IMR-90 (cell line): ENCODE results near the gene BLZF1. TPM values are rescaled to one million over a fixed set of nuclear protein-coding genes. Genes with fewer than 3 reads are reported as not detected.
"Not testable (repeated sequence)": the region's sequence is repeated elsewhere in the genome, so short reads cannot be mapped to it uniquely, and the experiment has no call there.

ENCODE experiments used
- ATAC-seq: fragments of 200-7000 bp; cut with Tn5 transposase; 2 replicates; pipeline ENCODE4 v1.9.1; 2020; ENCODE audit warnings: low read depth, mild to moderate bottlenecking, moderate library complexity
- BruUV-seq: library from RNA; stranded (reverse); fragments of 400-500 nt; replicated peaks from 2 replicates; lab custom pipeline; 2021; lab: Mats Ljungman, UMichigan
- CTCF ChIA-PET: fragments of 300-600 bp; formaldehyde crosslinking; extraction: SDS; loops from one replicate; lab custom pipeline; 2021; ENCODE audit warnings: antibody characterized with exemption; lab: Yijun Ruan, JAX
- POLR2A ChIA-PET: fragments of 300-600 bp; sonication (Branson Sonifier 250); formaldehyde crosslinking; loops from one replicate; lab custom pipeline; 2022; ENCODE audit warnings: antibody characterized with exemption; ENCODE audit not compliant: unreplicated experiment; lab: Charles Lee
- DNase-seq: peaks from one replicate; pipeline ENCODE4 v3.0.0; 2013
- H2AFZ ChIP-seq: replicated peaks from 2 replicates; pipeline ENCODE3; 2013; ENCODE audit warnings: low read length, mild to moderate bottlenecking; ENCODE audit not compliant: poor library complexity
- H2AK5ac ChIP-seq: 2 replicates; pipeline ENCODE4 v1.6.1; 2013; ENCODE audit warnings: low read depth, low read length, inconsistent platforms
- H2AK9ac ChIP-seq: replicated peaks from 2 replicates; pipeline ENCODE3; 2013; ENCODE audit warnings: mild to moderate bottlenecking, low read depth, low read length, moderate library complexity; ENCODE audit not compliant: poor library complexity
- H2BK120ac ChIP-seq: 2 replicates; pipeline ENCODE4 v1.6.1; 2013; ENCODE audit warnings: low read depth, low read length, inconsistent platforms
- H2BK15ac ChIP-seq: 3 replicates; pipeline ENCODE4 v1.6.1; 2013; ENCODE audit warnings: low read depth, low read length, inconsistent platforms
- H2BK20ac ChIP-seq: 2 replicates; pipeline ENCODE4 v1.6.1; 2013; ENCODE audit warnings: low read depth, mild to moderate bottlenecking, inconsistent platforms, low read length, moderate library complexity
- H2BK5ac ChIP-seq: 2 replicates; pipeline ENCODE4 v1.6.1; 2013; ENCODE audit warnings: mild to moderate bottlenecking, low read depth, low read length, inconsistent platforms; ENCODE audit not compliant: poor library complexity, severe bottlenecking
- H3K14ac ChIP-seq: replicated peaks from 2 replicates; pipeline ENCODE4 v1.6.1; 2013; ENCODE audit warnings: low read depth, low read length, inconsistent platforms
- H3K18ac ChIP-seq: 2 replicates; pipeline ENCODE4 v1.6.1; 2013; ENCODE audit warnings: low read depth, low read length, control low read depth
- H3K23ac ChIP-seq: 2 replicates; pipeline ENCODE4 v1.6.1; 2013; ENCODE audit warnings: low read depth, low read length, inconsistent platforms
- H3K27ac ChIP-seq: 2 replicates; pipeline ENCODE4 v1.5.1; 2013; ENCODE audit warnings: mild to moderate bottlenecking, control low read depth, low read length; ENCODE audit not compliant: insufficient read depth
- H3K27me3 ChIP-seq: 2 replicates; pipeline ENCODE4 v1.6.1; 2013; ENCODE audit warnings: low read length; ENCODE audit not compliant: control insufficient read depth, insufficient read depth
- H3K36me3 ChIP-seq: 2 replicates; pipeline ENCODE4 v1.6.1; 2013; ENCODE audit warnings: low read length, mixed read lengths; ENCODE audit not compliant: control insufficient read depth, insufficient read depth
- H3K4ac ChIP-seq: 2 replicates; pipeline ENCODE4 v1.6.1; 2013; ENCODE audit warnings: low read depth, low read length, inconsistent platforms
- H3K4me1 ChIP-seq: 2 replicates; pipeline ENCODE4 v1.6.1; 2013; ENCODE audit warnings: low read length, mixed read lengths; ENCODE audit not compliant: control insufficient read depth, insufficient read depth
- H3K4me2 ChIP-seq: 2 replicates; pipeline ENCODE4 v1.6.1; 2013; ENCODE audit warnings: low read depth, mild to moderate bottlenecking, control low read depth, low read length, moderate library complexity
- H3K4me3 ChIP-seq: 2 replicates; pipeline ENCODE4 v1.5.1; 2013; ENCODE audit warnings: low read depth, mild to moderate bottlenecking, control low read depth, low read length, moderate library complexity; ENCODE audit not compliant: insufficient read depth
- H3K56ac ChIP-seq: 2 replicates; pipeline ENCODE4 v1.6.1; 2013; ENCODE audit warnings: low read length, inconsistent platforms; ENCODE audit not compliant: insufficient read depth; ENCODE audit errors: extremely low read depth
- H3K79me1 ChIP-seq, 2 experiments: 2 replicates each; pipeline ENCODE4 v1.6.1; 2013; ENCODE audit warnings: low read length in 2 of 2, inconsistent platforms in 1 of 2, low read depth in 1 of 2
- H3K9ac ChIP-seq: 2 replicates; pipeline ENCODE4 v1.6.1; 2013; ENCODE audit warnings: low read depth, low read length, control low read depth
- H3K9me1 ChIP-seq: 2 replicates; pipeline ENCODE4 v1.6.1; 2013; ENCODE audit warnings: low read length, inconsistent platforms; ENCODE audit not compliant: insufficient read depth
- H3K9me3 ChIP-seq: 2 replicates; pipeline ENCODE4 v1.6.1; 2013; ENCODE audit warnings: low read length; ENCODE audit not compliant: control insufficient read depth, insufficient read depth
- H4K20me1 ChIP-seq: 2 replicates; pipeline ENCODE4 v1.6.1; 2013; ENCODE audit warnings: low read length, inconsistent platforms; ENCODE audit not compliant: insufficient read depth
- H4K5ac ChIP-seq: 2 replicates; pipeline ENCODE4 v1.6.1; 2013; ENCODE audit warnings: mild to moderate bottlenecking, low read depth, low read length, control low read depth
- H4K8ac ChIP-seq, 2 experiments: 2 replicates each; pipeline ENCODE4 v1.6.1; 2013; ENCODE audit warnings: low read depth in 2 of 2, low read length in 2 of 2, control low read depth in 1 of 2, inconsistent platforms in 1 of 2
- H4K91ac ChIP-seq: 2 replicates; pipeline ENCODE4 v1.6.1; 2013; ENCODE audit warnings: low read depth, low read length, inconsistent platforms; ENCODE audit not compliant: insufficient read depth
- MAFK ChIP-seq: IDR thresholded peaks from 2 replicates; pipeline ENCODE4 v1.6.1; 2012; ENCODE audit warnings: low read depth, low read length, improper control_type of control experiment
- MAZ ChIP-seq: IDR thresholded peaks from 2 replicates; pipeline ENCODE4 v1.6.1; 2012; ENCODE audit warnings: low read depth, mild to moderate bottlenecking, low read length, improper control_type of control experiment, moderate library complexity, borderline replicate concordance
- WGBS, 2 experiments: methylation state at CpG; one replicate each; pipeline versions ENCODE4 v1.1.5 to v1.1.7; 2013; ENCODE audit warnings: missing lambda C conversion rate in 2 of 2; ENCODE audit not compliant: insufficient read length in 1 of 2; ENCODE audit errors: extremely low coverage in 2 of 2; 5-methylcytosine and 5-hydroxymethylcytosine counted together
- dilution Hi-C: fragments of 300-500 bp; cut with HindIII; formaldehyde crosslinking; loops from one replicate; pipeline ENCODE4 v1.14.3; 2018; ENCODE audit warnings: low sequenced_read_pairs; ENCODE audit not compliant: unreplicated experiment
- in situ Hi-C: fragments of 300-500 bp; cut with MboI; formaldehyde crosslinking; loops from 3 replicates; pipeline ENCODE4 v1.14.3; 2019; ENCODE audit warnings: low sequenced_read_pairs, inconsistent platforms, mixed read lengths
- intact Hi-C: fragments of 100-400 bp; cut with micrococcal nuclease; formaldehyde crosslinking; loops from 2 replicates; pipeline ENCODE4 v1.10.0; 2022
- polyA plus RNA-seq, 3 experiments: library from polyadenylated mRNA; depleted of rRNA; stranded (reverse); fragments of >200 nt; gene quantifications; 2 replicates each; pipeline ENCODE4 v1.2.3, GENCODE V29; 2012; ENCODE audit warnings: low replicate concordance in 1 of 3
- total RNA-seq: library from RNA; depleted of rRNA; stranded (reverse); fragments of >200 nt; gene quantifications from 2 replicates; pipeline ENCODE4 v1.2.3, GENCODE V29; 2012

BLZF1 gene
- total and polyA plus RNA-seq, 2 of the 4 experiments (the other 2 are of a cell fraction), result 14.2 to 24.2 TPM

DNA sequence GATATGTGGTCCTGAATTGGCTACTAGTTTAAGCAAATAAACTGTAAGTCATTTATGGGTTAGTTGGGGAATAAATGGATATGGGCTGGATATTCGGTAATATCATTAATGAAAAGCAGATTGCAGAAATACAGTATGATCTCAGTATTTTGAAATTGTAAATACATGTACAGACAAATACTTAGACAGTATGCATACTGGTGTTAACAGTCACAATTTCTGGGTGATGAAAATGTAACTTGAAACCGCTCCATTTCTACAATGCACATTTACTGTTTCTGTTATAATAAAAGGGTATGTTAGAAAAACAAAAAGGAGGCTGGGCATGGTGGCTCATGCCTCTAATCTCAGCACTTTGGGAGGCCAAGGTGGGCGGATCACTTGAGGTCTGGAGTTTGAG, 28.0 kb downstream of the BLZF1 start:
- no peak for TF ChIP-seq MAFK
- TF ChIP-seq MAZ, result no peak
- CTCF ChIA-PET, result no interaction called here
- Histone ChIP-seq H4K8ac (no peak overlapping the region), H3K9ac (no peak overlapping the region), H2AFZ (no peak overlapping the region), H3K4me3 (no peak overlapping the region), H2AK5ac (no peak overlapping the region), H3K14ac (no peak overlapping the region), H3K18ac (no peak overlapping the region), H2BK20ac (no peak overlapping the region), H4K91ac (no peak overlapping the region), H2BK120ac (no peak overlapping the region), H2AK9ac (no peak overlapping the region), H3K79me1 (no peaks in the 10 kb centered on the region), H3K23ac (no peak overlapping the region), H2BK15ac (no peak overlapping the region), H3K27me3 (no peaks in the 10 kb centered on the region), H3K9me1 (0 out of 2 replicates have a peak, but pooled peaks cover 4% of the 10 kb centered on the region), H3K36me3 (peaks cover 6% of the 10 kb centered on the region), H2BK5ac (no peak overlapping the region), H3K27ac (no peak overlapping the region), H3K4me2 (no peak overlapping the region), H3K4me1 (no peaks in the 10 kb centered on the region), H3K9me3 (no peaks in the 10 kb centered on the region; the same call in 1 of the 2 replicates), H4K20me1 (no peaks in the 10 kb centered on the region), H3K4ac (no peak overlapping the region), H3K56ac (no peak overlapping the region), H4K5ac (no peak overlapping the region)
- DNase-seq (no peak), ATAC-seq (no peak)
- WGBS, 2 experiments, result no CpG with 5 or more reads among the region's 3 CpGs
- intact Hi-C loops (no loop called here), dilution Hi-C loops (no loop called here), in situ Hi-C loops (no loop called here)
- POLR2A ChIA-PET, result interaction anchor here (0.7 kb wide), 1 partner anchor 15 kb away, joined by 4 read pairs; no protein-coding TSS in a partner anchor
- BruUV-seq, result no TSS peak

DNA sequence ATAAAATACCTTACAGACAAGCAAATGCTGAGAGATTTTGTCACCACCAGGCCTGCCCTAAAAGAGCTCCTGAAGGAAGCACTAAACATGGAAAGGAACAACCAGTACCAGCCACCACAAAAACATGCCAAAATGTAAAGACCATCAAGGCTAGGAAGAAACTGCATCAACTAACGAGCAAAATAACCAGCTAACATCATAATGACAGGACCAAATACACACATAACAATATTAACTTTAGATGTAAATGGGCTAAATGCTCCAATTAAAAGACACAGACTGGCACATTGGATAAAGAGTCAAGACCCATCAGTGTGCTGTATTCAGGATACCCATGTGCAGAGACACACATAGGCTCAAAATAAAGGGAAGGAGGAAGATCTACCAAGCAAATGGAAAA, 34.6 kb downstream of the BLZF1 start:
- H3K23ac ChIP-seq, BruUV-seq, H3K9ac ChIP-seq, H3K79me1 ChIP-seq, dilution Hi-C loops, H2AK5ac ChIP-seq, H3K27me3 ChIP-seq, H4K8ac ChIP-seq, POLR2A ChIA-PET, H3K36me3 ChIP-seq, intact Hi-C loops, H3K56ac ChIP-seq, H2AFZ ChIP-seq, DNase-seq, H3K18ac ChIP-seq, CTCF ChIA-PET, H4K5ac ChIP-seq, H3K9me3 ChIP-seq, H3K4me2 ChIP-seq, H2BK5ac ChIP-seq, H3K4me1 ChIP-seq, in situ Hi-C loops, H3K9me1 ChIP-seq, H3K27ac ChIP-seq, H2BK20ac ChIP-seq, ATAC-seq, H3K4me3 ChIP-seq, H2BK120ac ChIP-seq, H4K20me1 ChIP-seq, H4K91ac ChIP-seq, H3K14ac ChIP-seq, H3K4ac ChIP-seq, H2BK15ac ChIP-seq, H2AK9ac ChIP-seq: not testable (repeated sequence)
- WGBS, 2 experiments, result no CpG with 5 or more reads among the region's 1 CpG
